ENCODE results near the gene SNRPA1.

DNA sequence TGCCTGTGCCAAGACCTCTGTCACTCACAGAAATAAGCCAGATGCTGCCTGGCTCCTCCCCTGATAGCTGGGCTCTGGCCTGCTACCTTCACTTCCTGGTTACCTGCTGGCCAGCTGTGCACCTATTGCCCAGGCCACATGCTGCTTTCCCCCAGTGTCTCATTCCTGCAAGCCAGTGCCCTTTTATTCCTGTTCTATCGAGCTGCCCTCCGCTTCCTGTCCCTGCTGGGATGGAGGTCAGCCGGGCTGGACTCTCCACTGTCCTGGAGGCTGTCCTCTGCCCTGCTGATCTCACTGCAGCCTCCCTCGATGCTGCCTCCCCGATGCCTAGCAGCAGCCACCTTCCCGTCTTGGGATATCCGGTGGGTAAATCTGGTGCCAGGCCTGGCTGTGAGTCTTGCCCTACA, 37.0 kb upstream of the SNRPA1 start:
- no peak for TF ChIP-seq POLR2A (IDR thresholded peaks at IDR 0.05)
- TF ChIP-seq CTCF (IDR thresholded peaks at IDR 0.05) = no peak

Data from uterus (tissue), 2 donors.